Smooth muscle cell of the brain vasculature (primary cell): ENCODE measurements around the gene SPTLC2.

Source experiments
- DNase-seq: peaks from one replicate; pipeline ENCODE4 v3.0.0-alpha.2; 2012; ENCODE audit warnings: low read depth, low spot score

The SPTLC2 gene

DNA sequence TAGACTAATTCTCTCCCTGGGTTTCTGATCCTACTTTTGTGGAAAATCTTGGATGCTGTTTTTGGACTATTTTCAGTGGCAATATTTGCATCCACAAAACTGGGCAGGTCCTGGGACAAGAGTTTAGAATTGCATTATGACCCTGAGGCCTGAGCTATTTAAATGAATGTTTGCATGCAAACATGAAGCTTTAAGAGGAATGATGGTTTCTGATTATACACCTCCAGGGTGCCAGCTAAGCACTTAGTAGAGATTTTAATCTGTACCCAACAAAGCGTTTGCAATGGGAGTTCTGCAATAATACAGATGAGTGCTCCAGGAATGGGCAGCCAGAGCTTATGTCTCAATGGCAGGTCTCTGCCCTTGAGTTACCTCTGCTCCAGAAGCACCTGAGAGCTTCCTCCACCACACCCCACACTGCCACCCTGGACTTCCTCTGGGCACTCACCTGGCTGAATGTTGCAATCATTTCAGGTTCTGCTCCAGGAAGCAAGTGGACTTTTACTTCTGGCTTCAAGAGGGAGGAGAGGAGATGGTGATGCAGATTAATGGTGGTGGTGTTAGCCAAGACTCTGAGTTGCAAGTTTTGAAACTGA is 6.0 kb upstream of the SPTLC2 start:
- no peak for DNase-seq

DNA sequence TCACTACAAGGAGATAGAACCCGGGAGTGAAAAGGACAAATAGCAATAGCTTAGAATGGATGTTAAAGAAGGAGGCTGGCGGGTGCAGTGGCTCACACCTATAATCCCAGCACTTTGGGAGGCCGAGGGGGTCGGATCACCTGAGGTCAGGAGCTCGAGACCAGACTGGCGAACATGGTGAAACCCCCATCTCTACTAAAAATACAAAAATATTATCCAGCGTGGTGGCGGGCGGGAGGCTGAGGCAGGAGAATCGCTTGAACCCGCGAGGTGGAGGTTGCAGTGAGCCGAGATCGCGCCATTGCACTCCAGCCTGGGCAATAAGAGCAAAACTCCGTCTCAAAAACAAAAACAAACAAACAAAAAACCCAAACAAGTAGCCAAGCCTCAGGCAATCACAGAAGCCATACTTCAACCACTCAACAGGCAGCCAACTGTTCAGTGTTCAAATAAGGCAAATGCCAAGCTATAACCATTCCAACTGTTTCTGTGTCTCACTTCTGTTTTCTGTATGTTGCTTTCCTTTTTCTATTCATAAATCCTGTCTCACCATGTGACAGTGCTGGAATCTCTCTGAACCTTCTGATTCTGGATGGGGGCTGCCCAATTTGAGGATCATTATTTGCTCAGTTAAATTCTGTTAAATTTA is 3.9 kb upstream of the SPTLC2 start:
- DNase-seq, result no peak

DNA sequence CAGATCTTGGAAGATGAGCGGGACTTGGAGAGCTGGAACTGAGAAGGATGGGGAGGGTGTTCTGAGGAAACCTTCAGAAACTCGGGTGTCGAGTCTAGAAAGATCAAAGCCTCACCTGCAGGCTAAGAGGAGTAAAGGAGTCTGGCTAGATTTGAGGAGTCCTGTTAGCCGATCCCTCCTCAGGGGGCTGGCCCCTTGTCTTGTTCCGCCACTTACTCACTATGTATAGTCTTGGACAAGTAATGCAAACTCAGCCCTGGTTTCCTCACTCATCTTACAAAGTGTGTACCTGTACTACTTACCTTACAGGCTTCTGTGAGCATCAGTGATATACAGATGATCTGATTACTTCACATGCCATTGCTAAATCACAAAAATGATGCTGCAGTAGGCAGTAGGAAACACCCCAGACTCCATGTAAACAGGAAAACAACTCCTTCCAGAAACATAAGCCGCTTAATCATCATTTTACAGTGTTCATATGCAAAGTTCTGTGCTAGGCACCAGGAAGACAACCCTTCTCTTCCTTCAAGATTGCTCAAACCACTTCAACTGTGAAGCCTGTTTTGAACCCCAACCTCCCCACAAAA is 2.0 kb upstream of the SPTLC2 start:
- no peak for DNase-seq

DNA sequence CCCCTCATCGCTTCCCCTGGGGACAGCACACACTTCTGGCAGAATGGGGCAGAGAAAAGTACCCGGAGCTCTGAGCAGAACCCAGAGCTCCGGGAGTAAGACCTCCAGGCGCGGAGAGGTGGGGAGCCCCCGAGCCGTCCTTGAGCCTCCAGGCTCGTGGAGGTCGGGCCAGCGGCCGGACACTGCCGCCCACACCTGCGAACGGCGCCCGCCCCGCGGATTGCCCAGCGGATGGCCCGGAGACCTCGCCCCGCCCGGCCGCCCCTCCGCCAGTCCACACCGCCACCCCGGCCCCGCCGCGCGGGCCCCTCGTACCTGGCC is 344 bp downstream of the SPTLC2 start:
- DNase-seq, result no peak

DNA sequence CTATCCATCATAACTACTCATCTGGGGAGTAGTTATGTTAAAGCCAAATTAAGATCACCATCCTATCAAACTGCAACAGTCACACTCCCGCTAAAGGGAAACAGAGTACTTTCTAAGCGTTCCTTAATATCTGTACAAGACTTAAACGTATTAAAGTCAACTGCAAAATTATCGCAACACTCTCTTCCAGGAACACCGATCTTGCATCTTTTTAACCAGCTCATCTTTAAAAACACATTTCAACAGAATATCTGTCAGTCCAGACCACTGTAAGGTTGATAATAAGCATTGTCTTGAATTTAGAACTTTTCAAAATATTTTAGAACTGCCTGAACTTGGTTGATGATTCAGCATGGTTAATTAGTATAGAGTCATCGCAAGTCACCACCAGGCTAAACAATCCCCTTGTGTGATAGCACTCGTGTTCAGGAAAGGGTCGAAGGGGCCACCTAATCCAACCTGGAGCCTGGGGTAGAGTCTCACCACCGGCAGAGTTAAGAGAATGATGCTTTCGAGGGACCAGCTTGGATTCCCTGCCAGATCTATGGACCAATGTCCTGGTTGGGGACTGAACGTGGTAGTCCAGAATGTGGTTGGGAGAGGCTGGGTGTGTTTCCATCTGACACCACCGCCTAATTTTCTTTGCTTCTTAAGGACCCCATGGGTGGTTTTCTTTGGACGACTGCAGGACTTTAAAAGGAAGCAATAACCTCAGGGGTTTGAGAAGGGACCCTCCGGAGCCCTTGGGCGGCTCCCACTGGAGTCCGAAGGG is 890 bp downstream of the SPTLC2 start:
- no peak for DNase-seq

DNA sequence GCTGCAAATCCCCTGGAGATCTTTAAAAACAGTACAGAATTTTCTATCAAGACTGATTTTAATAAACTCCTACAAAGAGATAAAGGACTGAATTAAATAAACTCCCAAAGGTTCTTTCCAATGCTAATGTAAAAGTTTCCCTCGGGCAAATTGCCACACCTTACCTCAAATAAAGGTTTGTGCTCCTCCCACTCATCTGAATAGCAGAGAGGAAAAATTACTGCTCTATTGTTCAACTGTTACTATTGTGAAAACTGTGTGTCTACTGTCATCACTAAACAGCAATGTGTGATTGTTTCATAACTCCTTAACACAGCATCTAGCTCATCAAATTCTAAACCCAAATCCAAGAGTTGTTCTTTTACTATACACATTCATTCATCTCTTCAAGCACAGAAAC is 3.2 kb downstream of the SPTLC2 start:
- no peak for DNase-seq

DNA sequence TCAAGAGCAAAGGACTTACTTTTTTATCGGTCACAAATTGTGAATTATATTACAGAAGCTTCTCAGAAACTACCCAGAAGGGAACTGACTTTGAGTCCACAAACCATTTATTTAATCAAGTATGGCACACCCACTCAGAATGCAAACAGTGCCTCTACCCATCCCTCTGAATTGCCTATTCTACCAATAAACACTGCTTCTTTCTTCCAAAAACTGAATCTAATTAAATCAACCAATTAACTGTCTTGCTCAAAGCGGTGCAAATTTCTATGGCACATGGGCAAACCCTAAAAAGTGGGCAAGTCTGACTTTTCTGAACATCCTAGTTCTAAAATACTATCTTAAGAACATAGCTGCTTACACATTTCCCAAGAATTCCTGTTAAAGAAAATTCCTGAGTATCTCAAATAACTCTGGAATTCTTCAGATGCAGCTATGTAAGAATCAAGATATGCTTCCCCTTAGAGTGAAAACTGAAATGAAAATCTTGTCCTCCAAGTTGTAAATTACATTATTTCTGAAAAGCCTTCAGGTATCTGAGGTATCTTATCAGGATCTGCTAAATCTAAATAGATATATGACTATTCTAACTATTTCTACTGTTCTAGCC is 4.3 kb downstream of the SPTLC2 start:
- DNase-seq, result no peak

DNA sequence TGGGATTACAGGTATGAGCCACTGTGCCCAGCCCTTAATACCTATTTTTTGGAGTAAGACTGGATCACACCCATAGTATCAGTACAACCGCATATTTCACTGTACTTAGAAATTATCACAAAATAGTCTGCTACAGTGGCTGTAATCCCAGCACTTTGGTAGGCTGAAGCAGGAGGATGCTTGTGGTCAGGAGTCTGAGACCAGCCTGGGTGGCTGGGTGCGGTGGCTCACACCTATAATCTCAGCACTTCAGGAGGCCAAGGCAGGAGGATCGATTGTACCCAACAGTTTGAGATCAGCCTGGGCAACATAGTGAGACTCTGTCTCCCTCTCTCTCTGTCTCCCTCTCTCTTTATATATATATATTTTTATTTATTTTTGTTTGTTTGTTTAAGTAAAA is 5.9 kb downstream of the SPTLC2 start:
- no peak for DNase-seq

DNA sequence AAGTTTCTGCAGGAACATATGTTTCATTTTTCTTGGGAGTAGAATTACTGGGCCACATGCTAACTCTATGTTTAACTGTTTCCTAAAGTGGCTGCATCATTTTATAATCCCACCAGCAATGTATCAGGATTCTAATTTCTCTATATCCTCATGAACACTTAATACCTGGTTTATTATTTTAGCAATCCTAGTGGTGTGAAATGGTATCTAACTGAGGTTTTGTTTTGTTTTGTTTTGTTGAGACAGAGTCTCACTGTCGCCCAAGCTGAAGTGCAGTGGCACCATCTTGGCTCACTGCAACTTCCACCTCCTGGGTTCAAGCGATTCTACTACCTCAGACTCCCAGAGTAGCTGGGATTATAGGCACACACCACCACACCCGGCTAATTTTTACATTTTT is 6.5 kb downstream of the SPTLC2 start:
- no peak for DNase-seq

DNA sequence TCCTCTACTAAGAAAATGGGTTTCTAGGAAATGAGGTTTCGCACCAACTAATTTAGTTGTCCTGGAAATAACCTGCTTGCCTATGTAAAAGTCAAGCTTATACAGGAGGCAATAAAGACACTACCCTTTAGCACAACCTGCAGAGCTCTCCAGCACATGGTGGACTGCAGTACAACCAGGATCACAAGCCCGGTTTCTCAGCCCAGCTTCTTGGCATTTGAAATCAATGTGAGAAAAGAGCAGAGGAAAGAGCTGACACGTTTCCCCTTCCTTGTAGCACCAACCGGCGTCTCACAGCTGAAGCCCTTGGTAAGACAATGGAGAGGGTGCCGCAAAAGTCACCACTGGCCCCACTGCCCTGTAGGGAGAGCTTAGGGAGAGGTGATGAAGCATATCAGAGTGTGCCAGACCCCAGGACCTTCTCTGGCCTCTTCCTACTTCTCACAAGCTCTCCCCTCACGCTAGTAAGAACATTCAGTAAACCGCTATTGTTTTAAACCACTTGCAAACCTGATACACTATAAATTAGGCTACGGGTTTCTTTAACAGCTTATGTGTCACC is 8.6 kb downstream of the SPTLC2 start:
- DNase-seq, result no peak

DNA sequence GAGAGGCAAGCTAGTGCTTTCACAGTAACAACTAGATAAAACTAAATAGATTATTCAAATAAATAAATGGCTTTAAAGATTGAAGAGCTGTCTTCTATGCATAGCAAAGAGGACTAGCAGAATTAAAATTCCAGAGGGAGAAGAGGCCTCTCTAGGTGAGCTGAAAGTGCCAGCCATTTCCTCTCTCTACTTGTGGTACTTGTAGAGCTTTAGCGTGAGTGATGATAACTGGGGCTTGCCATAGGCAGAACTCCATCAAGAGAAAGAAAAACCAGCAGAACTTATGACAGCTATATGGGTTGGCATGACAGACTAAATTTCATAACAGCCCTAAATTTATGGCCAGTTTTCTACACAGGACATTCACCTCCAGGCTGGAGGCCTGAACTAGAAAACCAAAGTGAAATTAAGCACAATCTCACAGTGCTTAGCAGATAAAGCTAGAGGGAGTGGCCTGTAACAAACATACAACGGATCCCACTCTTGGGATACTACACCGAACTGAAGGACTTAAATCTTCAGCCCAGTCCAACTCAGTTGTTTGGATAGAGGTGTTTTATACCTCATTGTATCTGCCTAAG is 11.0 kb downstream of the SPTLC2 start:
- DNase-seq, result no peak

DNA sequence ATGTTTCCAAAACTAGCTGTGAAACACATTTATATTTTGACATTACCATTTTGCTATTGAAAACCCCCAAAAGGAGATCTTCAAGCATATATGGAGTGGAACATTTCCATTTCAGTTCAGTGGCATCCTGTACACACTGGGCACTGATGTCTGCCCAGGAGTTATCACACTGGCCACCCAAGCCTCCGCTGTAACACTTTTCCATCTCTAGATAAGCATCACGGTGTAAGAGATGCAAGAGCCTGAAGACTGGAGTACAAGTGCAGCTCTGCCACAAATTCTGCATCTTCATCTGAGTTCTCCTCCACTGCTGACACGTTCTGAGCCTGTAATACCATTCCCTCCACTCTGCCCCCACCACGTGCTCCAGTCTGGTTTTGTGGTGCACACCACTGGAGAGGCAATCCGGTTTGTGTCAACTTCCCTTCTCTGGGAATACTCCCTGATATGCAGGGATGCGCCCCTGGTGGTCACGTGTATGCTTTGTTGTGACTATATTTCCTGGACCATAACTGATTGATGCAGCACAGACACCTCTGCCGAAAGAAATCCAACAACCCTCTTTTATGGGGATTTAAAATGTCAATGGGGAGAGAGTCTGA is 12.7 kb downstream of the SPTLC2 start:
- DNase-seq, result no peak

DNA sequence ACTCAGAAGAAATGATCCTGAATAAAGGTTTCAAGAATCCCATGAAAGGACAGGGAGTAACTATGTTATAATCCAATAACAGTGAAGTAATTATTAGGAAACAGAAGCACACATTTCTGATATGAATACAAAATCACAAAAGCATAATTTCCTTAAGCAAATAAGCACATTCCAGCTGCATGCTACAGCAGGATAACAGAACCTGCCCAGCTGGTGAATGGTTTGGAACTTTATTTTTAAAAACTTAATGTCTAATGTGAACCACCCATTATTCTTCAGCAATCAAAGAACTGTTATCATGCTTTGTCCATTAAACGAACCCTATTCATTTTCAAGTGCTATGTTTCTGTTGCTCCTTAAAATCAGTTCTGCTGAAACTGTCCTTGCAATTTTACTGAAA is 13.4 kb downstream of the SPTLC2 start:
- no peak for DNase-seq

DNA sequence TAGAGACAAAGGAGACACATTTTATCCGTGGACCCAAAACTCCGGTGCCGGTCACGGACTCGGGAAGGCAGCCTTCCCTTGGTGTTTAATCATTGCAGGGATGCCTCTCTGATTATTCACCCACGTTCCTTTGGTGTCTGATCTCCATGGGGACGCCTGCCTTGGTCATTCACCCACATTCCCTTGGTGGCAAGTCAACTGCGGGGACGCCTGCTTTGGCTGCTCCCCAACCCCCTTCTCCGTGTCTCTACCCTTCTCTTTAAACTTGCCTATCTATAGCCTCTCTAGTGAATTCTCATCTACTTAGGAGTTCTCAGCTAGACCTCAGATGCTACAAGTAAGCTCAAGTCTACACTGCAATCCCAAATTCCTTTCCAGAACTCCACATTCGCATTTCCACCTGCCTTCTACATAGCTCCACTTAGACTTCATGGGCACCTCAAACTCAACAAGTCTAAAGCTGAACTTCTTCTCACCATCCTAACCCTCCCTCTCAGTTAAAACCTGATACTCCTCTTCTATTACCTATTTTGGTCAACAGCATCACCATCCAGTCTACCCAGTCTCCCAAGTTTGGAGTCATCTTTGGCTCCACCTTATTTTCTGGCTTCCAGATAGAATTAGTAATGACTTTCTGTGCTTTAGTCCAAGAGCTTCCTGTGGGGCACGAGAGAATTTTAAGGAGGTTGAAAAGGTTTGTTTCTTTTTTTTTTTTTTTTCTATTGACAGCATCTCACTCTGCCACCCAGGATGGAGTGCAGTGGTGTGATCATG is 14.4 kb downstream of the SPTLC2 start:
- no peak for DNase-seq

DNA sequence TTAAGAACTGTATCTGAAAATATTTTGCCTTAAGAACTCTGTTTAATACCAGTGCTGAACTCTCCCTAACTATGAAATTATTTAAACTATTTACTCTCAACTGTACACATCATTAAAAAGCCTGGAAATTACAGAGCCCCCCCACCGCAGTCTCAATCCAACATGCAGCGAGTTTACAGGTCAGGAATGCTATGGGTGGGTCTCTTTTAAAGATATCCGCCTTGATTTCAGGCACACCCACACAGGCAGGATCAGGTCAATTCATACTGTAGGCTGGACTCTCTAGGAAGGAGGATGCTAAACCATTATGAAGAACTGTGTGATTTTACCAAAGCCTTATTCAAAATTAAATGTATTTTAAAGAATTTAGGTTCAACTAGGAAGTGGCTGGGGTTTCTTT is 16.5 kb downstream of the SPTLC2 start:
- no peak for DNase-seq

DNA sequence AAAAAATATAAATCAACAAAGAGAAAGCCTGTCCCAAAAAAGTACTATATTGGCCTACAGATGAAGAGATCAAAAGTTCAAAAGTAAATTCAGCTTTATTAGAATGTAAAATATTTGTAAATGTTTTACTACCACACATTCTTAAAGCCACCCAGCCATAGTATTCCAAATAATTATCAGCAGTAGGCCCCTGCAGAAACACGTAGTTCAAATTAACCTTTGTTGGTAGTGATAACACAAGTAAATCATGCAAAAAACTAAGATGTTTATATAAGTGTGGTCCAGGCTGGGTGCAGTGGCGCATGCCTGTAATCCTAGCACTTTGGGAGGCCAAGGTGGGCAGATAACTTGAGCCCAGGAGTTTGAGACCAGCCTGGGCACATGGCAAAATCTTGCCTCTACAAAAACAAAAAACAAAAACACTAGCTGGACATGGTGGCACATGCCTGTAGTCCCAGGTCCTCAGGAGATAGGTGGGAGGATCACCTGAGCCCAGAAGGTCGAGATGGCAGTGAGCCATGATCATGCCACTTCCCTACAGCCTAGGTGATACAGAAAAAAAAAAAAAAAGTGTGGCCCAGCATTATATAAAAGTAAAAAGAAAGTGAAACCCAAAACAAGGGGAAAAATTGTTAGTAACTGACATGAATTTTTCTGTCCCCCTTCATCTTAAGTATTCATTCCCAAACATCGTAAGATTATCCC is 17.9 kb downstream of the SPTLC2 start:
- DNase-seq, result no peak

DNA sequence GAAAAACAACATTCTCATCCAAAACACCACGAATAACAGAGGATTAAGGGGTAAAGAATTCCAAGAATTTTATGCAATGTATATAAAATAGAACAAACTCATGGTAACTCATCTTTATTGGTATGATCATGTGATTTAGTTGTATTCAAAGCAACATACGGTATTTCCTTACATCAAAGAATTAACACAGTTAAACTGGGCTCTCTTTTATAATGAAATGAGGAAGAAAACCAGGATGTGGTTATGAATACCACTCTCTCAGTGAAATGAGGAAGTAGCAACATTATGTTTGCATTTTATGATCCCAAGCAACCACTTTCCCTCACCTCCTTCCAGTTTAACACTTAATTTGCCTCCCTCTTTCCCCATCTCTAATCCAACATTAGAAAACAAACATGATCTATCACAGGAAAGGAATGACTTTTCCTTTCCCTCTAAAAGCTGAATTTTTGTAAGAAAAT is 22.9 kb downstream of the SPTLC2 start:
- DNase-seq, result no peak

DNA sequence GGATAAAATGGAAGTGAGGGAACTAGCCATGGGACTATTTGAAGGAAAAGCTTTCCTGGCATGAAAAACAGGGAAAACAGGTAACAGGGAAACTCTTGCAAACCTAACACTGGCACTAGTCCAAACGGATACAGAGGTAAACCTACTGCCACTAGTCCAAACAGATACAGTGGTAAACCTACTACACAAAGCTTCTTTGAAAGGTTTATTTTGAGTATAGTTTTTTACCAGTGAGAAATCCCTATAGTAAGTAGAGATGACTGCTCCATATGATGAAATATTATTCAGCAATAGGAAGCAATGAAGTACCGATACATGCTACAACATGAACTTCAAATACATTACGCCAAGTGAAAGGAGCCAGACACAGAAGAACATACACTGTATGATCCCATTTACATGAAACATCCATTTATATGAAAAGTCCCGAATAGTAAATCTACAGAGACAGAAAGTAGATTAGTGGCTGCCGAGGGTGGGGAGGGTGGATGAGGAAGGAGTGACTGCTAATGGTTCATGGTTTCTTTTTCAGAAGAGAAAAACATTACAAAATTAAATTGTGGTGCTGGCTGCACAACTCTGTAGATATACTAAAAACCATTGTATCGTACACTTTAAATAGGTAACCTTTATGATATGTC is 25.5 kb downstream of the SPTLC2 start:
- DNase-seq, result no peak

DNA sequence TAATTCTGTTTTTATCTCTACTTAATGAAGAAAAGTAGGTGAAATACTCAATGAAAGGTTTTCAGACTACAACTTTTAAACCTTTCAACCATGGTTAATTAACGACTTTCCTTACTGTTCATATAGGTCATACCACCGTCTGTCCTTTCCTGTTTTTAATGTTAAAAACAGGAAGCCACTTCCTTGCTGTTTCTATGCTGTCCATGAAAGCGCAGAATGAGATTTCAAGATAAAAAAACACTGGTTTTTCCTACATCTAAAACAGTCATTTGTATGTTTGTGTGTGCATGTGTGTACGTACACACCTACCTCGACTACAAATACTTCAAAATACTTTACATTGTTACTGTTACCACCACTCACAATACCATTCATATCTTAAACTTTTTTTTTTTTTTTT is 27.3 kb downstream of the SPTLC2 start:
- no peak for DNase-seq
